ENCODE results near the gene HTT. TPM values are rescaled to one million over a fixed set of nuclear protein-coding genes. Genes with fewer than 3 reads are reported as not detected.

The HTT gene
- total and polyA plus RNA-seq, 2 of the 8 experiments (the other 6 are each of a cell fraction or from before 2014, with no cell fraction given) = 24.0 to 71.0 TPM

DNA sequence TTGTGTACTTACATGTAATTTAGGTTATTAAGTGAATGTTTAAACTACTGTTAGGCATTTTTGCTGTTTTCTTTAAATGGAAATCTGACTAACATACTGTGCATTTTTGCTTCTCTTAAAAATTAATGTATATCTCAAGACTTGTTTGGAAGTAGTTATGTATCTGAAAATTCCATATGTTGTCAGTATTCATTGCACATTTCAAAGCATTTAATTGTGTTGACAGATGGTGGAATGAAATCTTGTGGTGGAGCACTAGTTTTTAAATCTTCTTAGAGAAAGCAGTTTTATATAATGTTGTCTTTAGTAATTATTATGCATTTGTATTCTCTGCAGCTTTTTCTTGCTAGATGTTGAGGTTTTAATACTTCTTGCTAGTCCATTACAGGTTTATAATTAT lies 102.9 kb downstream of the HTT start:
- no peaks in the 10 kb centered on the region for H3K79me2 ChIP-seq (ENCODE audit: control insufficient read depth in 1 of 2, insufficient read depth in 2 of 2, low read length in 2 of 2)
- H3K4me3 ChIP-seq (ENCODE audit: extremely low read depth in 1 of 4, insufficient read depth in 2 of 4, low read depth in 3 of 4, low read length in 4 of 4) = no peak overlapping the region
- peaks cover 17 to 54% (median 52%) of the 10 kb centered on the region in 4 experiments for H3K36me3 ChIP-seq (ENCODE audit: control insufficient read depth in 2 of 4, insufficient read depth in 4 of 4, low read length in 3 of 4)
- H2AK5ac ChIP-seq (ENCODE audit: low read depth, low read length) = no peak overlapping the region
- H3K4ac ChIP-seq (replicated peaks; ENCODE audit: insufficient read length, low read depth, low read length) = no peak overlapping the region
- no peaks in the 10 kb centered on the region for H3K23me2 ChIP-seq (ENCODE audit: low read depth, low read length)
- no peak overlapping the region for H4K5ac ChIP-seq (ENCODE audit: insufficient read length, low read depth, low read length)
- peaks cover 0 to 5% of the 10 kb centered on the region in 2 experiments for H4K20me1 ChIP-seq (replicated peaks in 1 of 2; ENCODE audit: control insufficient read depth in 1 of 2, insufficient read depth in 2 of 2, low read length in 2 of 2)
- no peak overlapping the region for H3K23ac ChIP-seq (ENCODE audit: insufficient read length)
- no peak overlapping the region for H2BK20ac ChIP-seq (ENCODE audit: low read length)
- H4K91ac ChIP-seq (replicated peaks; ENCODE audit: insufficient read length, low read length) = no peak overlapping the region
- TF ChIP-seq, protein P1, sequence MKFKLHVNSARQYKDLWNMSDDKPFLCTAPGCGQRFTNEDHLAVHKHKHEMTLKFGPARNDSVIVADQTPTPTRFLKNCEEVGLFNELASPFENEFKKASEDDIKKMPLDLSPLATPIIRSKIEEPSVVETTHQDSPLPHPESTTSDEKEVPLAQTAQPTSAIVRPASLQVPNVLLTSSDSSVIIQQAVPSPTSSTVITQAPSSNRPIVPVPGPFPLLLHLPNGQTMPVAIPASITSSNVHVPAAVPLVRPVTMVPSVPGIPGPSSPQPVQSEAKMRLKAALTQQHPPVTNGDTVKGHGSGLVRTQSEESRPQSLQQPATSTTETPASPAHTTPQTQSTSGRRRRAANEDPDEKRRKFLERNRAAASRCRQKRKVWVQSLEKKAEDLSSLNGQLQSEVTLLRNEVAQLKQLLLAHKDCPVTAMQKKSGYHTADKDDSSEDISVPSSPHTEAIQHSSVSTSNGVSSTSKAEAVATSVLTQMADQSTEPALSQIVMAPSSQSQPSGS (IDR thresholded peaks at IDR 0.05; ENCODE audit: low read length) = no peak
- TF ChIP-seq EZH2 (IDR thresholded peaks at IDR 0.05; ENCODE audit: low read depth, low read length, severe bottlenecking) (no peak), NANOG (IDR thresholded peaks at IDR 0.05; ENCODE audit: insufficient read depth, low read depth, low read length, poor library complexity, severe bottlenecking) (no peak), POU5F1 (IDR thresholded peaks at IDR 0.05; ENCODE audit: low read depth, low read length) (no peak), CTCF (IDR thresholded peaks at IDR 0.05; ENCODE audit: control extremely low read depth in 1 of 3, insufficient read depth in 1 of 3, low read depth in 1 of 3, low read length in 3 of 3) (no peak), ASH2L (IDR thresholded peaks at IDR 0.05; ENCODE audit: low read length) (no peak), RXRA (IDR thresholded peaks at IDR 0.05; ENCODE audit: insufficient read depth, low read depth, low read length) (no peak), TAF1 (IDR thresholded peaks at IDR 0.05; ENCODE audit: low read depth, low read length) (no peak), POLR2AphosphoS5 (IDR thresholded peaks at IDR 0.05; ENCODE audit: low read depth, low read length) (no peak)
- H2BK12ac ChIP-seq (ENCODE audit: low read depth, low read length) = no peak overlapping the region
- H2AFZ ChIP-seq (ENCODE audit: low read length) = no peak overlapping the region
- DNase-seq (ENCODE audit: low read depth in 1 of 2, low spot score in 2 of 2) = no peak
- H3K18ac ChIP-seq (ENCODE audit: extremely low read depth, low read length) = no peak overlapping the region
- H3K27me3 ChIP-seq (replicated peaks in 1 of 4; ENCODE audit: control insufficient read depth in 3 of 4, extremely low read depth in 1 of 4, insufficient read depth in 3 of 4, low read length in 3 of 4) = no peaks in the 10 kb centered on the region
- H2BK15ac ChIP-seq (ENCODE audit: low read length) = no peak overlapping the region
- H3K79me1 ChIP-seq (ENCODE audit: low read depth, low read length) = peaks cover 2% of the 10 kb centered on the region; the same call in 1 of the 2 replicates
- CTCF ChIA-PET (ENCODE audit: partially characterized antibody) = no interaction called here
- H2BK120ac ChIP-seq (replicated peaks; ENCODE audit: low read depth, low read length) = no peak overlapping the region
- no peak overlapping the region for H3K9ac ChIP-seq (replicated peaks in 1 of 4; ENCODE audit: extremely low read depth in 1 of 4, low read depth in 3 of 4, low read length in 3 of 4)
- H4K8ac ChIP-seq (ENCODE audit: extremely low read depth, insufficient read depth, low read length) = no peak overlapping the region
- H3K9me3 ChIP-seq (ENCODE audit: insufficient read depth in 2 of 2, low read depth in 1 of 2, low read length in 1 of 2) = no peaks in the 10 kb centered on the region
- no peak overlapping the region for H2BK5ac ChIP-seq (ENCODE audit: low read depth, low read length)
- H3K56ac ChIP-seq (replicated peaks; ENCODE audit: insufficient read length, low read depth, low read length) = no peak overlapping the region
- H3K4me2 ChIP-seq (ENCODE audit: insufficient read depth in 1 of 2, low read depth in 2 of 2, low read length in 2 of 2) = no peak overlapping the region
- no peaks in the 10 kb centered on the region for H3K4me1 ChIP-seq (replicated peaks in 1 of 4; ENCODE audit: control insufficient read depth in 3 of 4, insufficient read depth in 4 of 4, low read length in 3 of 4)
- no peak for FAIRE-seq
- no peak overlapping the region for H3K14ac ChIP-seq (ENCODE audit: insufficient read length)
- POLR2A ChIA-PET (ENCODE audit: partially characterized antibody) = no interaction called here
- H3K27ac ChIP-seq (ENCODE audit: low read depth, low read length) = no peak overlapping the region
